HG03095 (cell line): Measurements from ENCODE around the gene CENPF.
A peak's percentile ranks its signal among the peaks of the same experiment; 100 is the strongest.
"Not testable (repeated sequence)": the region's sequence is repeated elsewhere in the genome, so short reads cannot be mapped to it uniquely, and the experiment has no call there.

Experiments used
- ATAC-seq: cut with Tn5 transposase; IDR thresholded peaks from one replicate; pipeline ENCODE4 v1.9.1; 2021; ENCODE audit warnings: moderate library complexity; ENCODE audit not compliant: unreplicated experiment

CENPF gene

GRCh38 chr1:214582289-214582891 is 20.6 kb upstream of the CENPF start:
- ATAC-seq, result no peak

- no peak for ATAC-seq
Measured at GRCh38 chr1:214583113-214583512, 19.9 kb upstream of the CENPF start.

GRCh38 chr1:214583824-214584554 is 19.0 kb upstream of the CENPF start:
- ATAC-seq, result no peak

GRCh38 chr1:214584805-214585766 is 17.9 kb upstream of the CENPF start:
- peak; percentile 72 for ATAC-seq

- no peak for ATAC-seq
Measured at GRCh38 chr1:214586621-214587020, 16.4 kb upstream of the CENPF start.

- no peak for ATAC-seq
Measured at GRCh38 chr1:214587165-214587564, 15.8 kb upstream of the CENPF start.

- no peak for ATAC-seq
Measured at GRCh38 chr1:214588963-214589597, 13.9 kb upstream of the CENPF start.

GRCh38 chr1:214590696-214591095 is 12.3 kb upstream of the CENPF start:
- ATAC-seq, result no peak

- not testable (repeated sequence) for ATAC-seq
Measured at GRCh38 chr1:214591918-214592317, 11.1 kb upstream of the CENPF start.

GRCh38 chr1:214593158-214593557 is 9.8 kb upstream of the CENPF start:
- no peak for ATAC-seq

GRCh38 chr1:214603819-214604252 is 841 bp downstream of the CENPF start:
- no peak for ATAC-seq

- ATAC-seq, result no peak
Measured at GRCh38 chr1:214604523-214604922, 1.5 kb downstream of the CENPF start.

- ATAC-seq, result not testable (repeated sequence)
Measured at GRCh38 chr1:214605484-214605883, 2.5 kb downstream of the CENPF start.

- ATAC-seq, result not testable (repeated sequence)
Measured at GRCh38 chr1:214605933-214606925, 3.2 kb downstream of the CENPF start.

GRCh38 chr1:214607492-214608215 is 4.7 kb downstream of the CENPF start:
- not testable (repeated sequence) for ATAC-seq

GRCh38 chr1:214608216-214608783 is 5.3 kb downstream of the CENPF start:
- not testable (repeated sequence) for ATAC-seq

- not testable (repeated sequence) for ATAC-seq
Measured at GRCh38 chr1:214608817-214609216, 5.8 kb downstream of the CENPF start.

- ATAC-seq, result no peak
Measured at GRCh38 chr1:214609692-214610091, 6.7 kb downstream of the CENPF start.

- ATAC-seq, result not testable (repeated sequence)
Measured at GRCh38 chr1:214610136-214610535, 7.1 kb downstream of the CENPF start.
